Islet of Langerhans (tissue), 1 donor: ENCODE results near the gene TNS4.

ENCODE experiments used
- FAIRE-seq: peaks from one replicate; lab custom pipeline; 2011; peaks lifted over from hg19 to GRCh38; lab: Jason Lieb, UNC

Gene TNS4

GRCh38 chr17:40457369-40457768 lies 44.1 kb downstream of the TNS4 start:
- FAIRE-seq, result no peak

GRCh38 chr17:40456396-40456951 lies 44.9 kb downstream of the TNS4 start:
- no peak for FAIRE-seq

GRCh38 chr17:40454613-40454995 lies 46.8 kb downstream of the TNS4 start:
- no peak for FAIRE-seq

- FAIRE-seq, result no peak
Observed at GRCh38 chr17:40453881-40454612, 47.4 kb downstream of the TNS4 start.

- no peak for FAIRE-seq
Observed at GRCh38 chr17:40452921-40453378, 48.5 kb downstream of the TNS4 start.

GRCh38 chr17:40452216-40452787 lies 49.1 kb downstream of the TNS4 start:
- FAIRE-seq, result no peak

- FAIRE-seq, result no peak
Observed at GRCh38 chr17:40451420-40451819, 50.0 kb downstream of the TNS4 start.

- no peak for FAIRE-seq
Observed at GRCh38 chr17:40450175-40450574, 51.2 kb downstream of the TNS4 start.

- no peak for FAIRE-seq
Observed at GRCh38 chr17:40448639-40449261, 52.7 kb downstream of the TNS4 start.

GRCh38 chr17:40448213-40448638 lies 53.2 kb downstream of the TNS4 start:
- FAIRE-seq, result no peak

GRCh38 chr17:40447806-40448205 lies 53.6 kb downstream of the TNS4 start:
- no peak for FAIRE-seq

GRCh38 chr17:40447148-40447644 lies 54.2 kb downstream of the TNS4 start:
- no peak for FAIRE-seq

GRCh38 chr17:40445751-40446468 lies 55.5 kb downstream of the TNS4 start:
- FAIRE-seq, result no peak

- FAIRE-seq, result no peak
Observed at GRCh38 chr17:40443988-40444899, 57.2 kb downstream of the TNS4 start.

GRCh38 chr17:40443196-40443987 lies 58.0 kb downstream of the TNS4 start, which contains the start of gene IGFBP4:
IGFBP4 (plus strand) TSS chr17:40443450; CDS start chr17:40443736, 286 bp downstream.
- no peak for FAIRE-seq

GRCh38 chr17:40442392-40443195 lies 58.8 kb downstream of the TNS4 start:
- no peak for FAIRE-seq

- no peak for FAIRE-seq
Observed at GRCh38 chr17:40440166-40440565, 61.3 kb downstream of the TNS4 start.

GRCh38 chr17:40437095-40437732 lies 64.2 kb downstream of the TNS4 start:
- FAIRE-seq, result no peak

- FAIRE-seq, result no peak
Observed at GRCh38 chr17:40436636-40437035, 64.8 kb downstream of the TNS4 start.
